Right renal pelvis (tissue), 4 donors: ENCODE results near the gene MCC. TPM values are rescaled to one million over a fixed set of nuclear protein-coding genes. Genes with fewer than 3 reads are reported as not detected.

Source experiments
- DNase-seq, 4 donors: peaks; one replicate each; pipeline ENCODE4 v3.0.0-alpha.2; 2013; ENCODE audit warnings: low read depth in 4 of 4, low spot score in 3 of 4, missing footprints in 1 of 4
- polyA plus RNA-seq, 4 donors: library from polyadenylated mRNA; unstranded; fragments of 120-200 nt; gene quantifications; one replicate each; pipeline ENCODE4 v1.2.1, GENCODE V29; 2013; ENCODE audit not compliant: insufficient read length in 4 of 4

Gene MCC
- polyA plus RNA-seq, 4 donors = 27.6 to 34.8 (median 32.4) TPM

- no peak for DNase-seq
Measured at GRCh38 chr5:113213551-113214425, 274.5 kb downstream of the MCC start.

- no peak for DNase-seq
Measured at GRCh38 chr5:113212244-113212920, 275.9 kb downstream of the MCC start.

- DNase-seq = no peak
Measured at GRCh38 chr5:113209498-113209897, 278.8 kb downstream of the MCC start.

- DNase-seq = no peak
Measured at GRCh38 chr5:113205807-113206206, 282.4 kb downstream of the MCC start.

GRCh38 chr5:113205323-113205722 is 282.9 kb downstream of the MCC start:
- DNase-seq = no peak

- no peak for DNase-seq
Measured at GRCh38 chr5:113204525-113205161, 283.6 kb downstream of the MCC start.

- DNase-seq = no peak
Measured at GRCh38 chr5:113203916-113204315, 284.3 kb downstream of the MCC start.

- no peak for DNase-seq
Measured at GRCh38 chr5:113202746-113203716, 285.2 kb downstream of the MCC start.

GRCh38 chr5:113202287-113202686 is 286.0 kb downstream of the MCC start:
- no peak for DNase-seq

GRCh38 chr5:113201715-113202114 is 286.5 kb downstream of the MCC start:
- DNase-seq = no peak

- DNase-seq = no peak
Measured at GRCh38 chr5:113199122-113199905, 288.9 kb downstream of the MCC start.

GRCh38 chr5:113197456-113198200 is 290.6 kb downstream of the MCC start:
- DNase-seq = no peak

GRCh38 chr5:113195771-113196170 is 292.5 kb downstream of the MCC start:
- no peak for DNase-seq

GRCh38 chr5:113195251-113195650 is 293.0 kb downstream of the MCC start:
- DNase-seq = no peak

GRCh38 chr5:113194591-113194990 is 293.7 kb downstream of the MCC start:
- no peak for DNase-seq

- DNase-seq = no peak
Measured at GRCh38 chr5:113194125-113194524, 294.1 kb downstream of the MCC start.

GRCh38 chr5:113193311-113193978 is 294.8 kb downstream of the MCC start:
- DNase-seq = no peak

- no peak for DNase-seq
Measured at GRCh38 chr5:113192541-113192940, 295.7 kb downstream of the MCC start.
